IMR-90 (cell line): ENCODE measurements around the gene ADM2. TPM values are rescaled to one million over a fixed set of nuclear protein-coding genes. Genes with fewer than 3 reads are reported as not detected.

Source experiments
- ATAC-seq: fragments of 200-7000 bp; cut with Tn5 transposase; 2 replicates; pipeline ENCODE4 v1.9.1; 2020; ENCODE audit warnings: low read depth, mild to moderate bottlenecking, moderate library complexity
- BruUV-seq: library from RNA; stranded (reverse); fragments of 400-500 nt; replicated peaks from 2 replicates; lab custom pipeline; 2021; lab: Mats Ljungman, UMichigan
- CTCF ChIA-PET: fragments of 300-600 bp; formaldehyde crosslinking; extraction: SDS; loops from one replicate; lab custom pipeline; 2021; ENCODE audit warnings: antibody characterized with exemption; lab: Yijun Ruan, JAX
- POLR2A ChIA-PET: fragments of 300-600 bp; sonication (Branson Sonifier 250); formaldehyde crosslinking; loops from one replicate; lab custom pipeline; 2022; ENCODE audit warnings: antibody characterized with exemption; ENCODE audit not compliant: unreplicated experiment; lab: Charles Lee
- DNase-seq: peaks from one replicate; pipeline ENCODE4 v3.0.0; 2013
- H2AFZ ChIP-seq: replicated peaks from 2 replicates; pipeline ENCODE3; 2013; ENCODE audit warnings: low read length, mild to moderate bottlenecking; ENCODE audit not compliant: poor library complexity
- H2AK5ac ChIP-seq: 2 replicates; pipeline ENCODE4 v1.6.1; 2013; ENCODE audit warnings: low read depth, low read length, inconsistent platforms
- H2AK9ac ChIP-seq: replicated peaks from 2 replicates; pipeline ENCODE3; 2013; ENCODE audit warnings: mild to moderate bottlenecking, low read depth, low read length, moderate library complexity; ENCODE audit not compliant: poor library complexity
- H2BK120ac ChIP-seq: 2 replicates; pipeline ENCODE4 v1.6.1; 2013; ENCODE audit warnings: low read depth, low read length, inconsistent platforms
- H2BK15ac ChIP-seq: 3 replicates; pipeline ENCODE4 v1.6.1; 2013; ENCODE audit warnings: low read depth, low read length, inconsistent platforms
- H2BK20ac ChIP-seq: 2 replicates; pipeline ENCODE4 v1.6.1; 2013; ENCODE audit warnings: low read depth, mild to moderate bottlenecking, inconsistent platforms, low read length, moderate library complexity
- H2BK5ac ChIP-seq: 2 replicates; pipeline ENCODE4 v1.6.1; 2013; ENCODE audit warnings: mild to moderate bottlenecking, low read depth, low read length, inconsistent platforms; ENCODE audit not compliant: poor library complexity, severe bottlenecking
- H3K14ac ChIP-seq: replicated peaks from 2 replicates; pipeline ENCODE4 v1.6.1; 2013; ENCODE audit warnings: low read depth, low read length, inconsistent platforms
- H3K18ac ChIP-seq: 2 replicates; pipeline ENCODE4 v1.6.1; 2013; ENCODE audit warnings: low read depth, low read length, control low read depth
- H3K23ac ChIP-seq: 2 replicates; pipeline ENCODE4 v1.6.1; 2013; ENCODE audit warnings: low read depth, low read length, inconsistent platforms
- H3K27ac ChIP-seq: 2 replicates; pipeline ENCODE4 v1.5.1; 2013; ENCODE audit warnings: mild to moderate bottlenecking, control low read depth, low read length; ENCODE audit not compliant: insufficient read depth
- H3K27me3 ChIP-seq: 2 replicates; pipeline ENCODE4 v1.6.1; 2013; ENCODE audit warnings: low read length; ENCODE audit not compliant: control insufficient read depth, insufficient read depth
- H3K36me3 ChIP-seq: 2 replicates; pipeline ENCODE4 v1.6.1; 2013; ENCODE audit warnings: low read length, mixed read lengths; ENCODE audit not compliant: control insufficient read depth, insufficient read depth
- H3K4ac ChIP-seq: 2 replicates; pipeline ENCODE4 v1.6.1; 2013; ENCODE audit warnings: low read depth, low read length, inconsistent platforms
- H3K4me1 ChIP-seq: 2 replicates; pipeline ENCODE4 v1.6.1; 2013; ENCODE audit warnings: low read length, mixed read lengths; ENCODE audit not compliant: control insufficient read depth, insufficient read depth
- H3K4me2 ChIP-seq: 2 replicates; pipeline ENCODE4 v1.6.1; 2013; ENCODE audit warnings: low read depth, mild to moderate bottlenecking, control low read depth, low read length, moderate library complexity
- H3K4me3 ChIP-seq: 2 replicates; pipeline ENCODE4 v1.5.1; 2013; ENCODE audit warnings: low read depth, mild to moderate bottlenecking, control low read depth, low read length, moderate library complexity; ENCODE audit not compliant: insufficient read depth
- H3K56ac ChIP-seq: 2 replicates; pipeline ENCODE4 v1.6.1; 2013; ENCODE audit warnings: low read length, inconsistent platforms; ENCODE audit not compliant: insufficient read depth; ENCODE audit errors: extremely low read depth
- H3K79me1 ChIP-seq, 2 experiments: 2 replicates each; pipeline ENCODE4 v1.6.1; 2013; ENCODE audit warnings: low read length in 2 of 2, inconsistent platforms in 1 of 2, low read depth in 1 of 2
- H3K9ac ChIP-seq: 2 replicates; pipeline ENCODE4 v1.6.1; 2013; ENCODE audit warnings: low read depth, low read length, control low read depth
- H3K9me1 ChIP-seq: 2 replicates; pipeline ENCODE4 v1.6.1; 2013; ENCODE audit warnings: low read length, inconsistent platforms; ENCODE audit not compliant: insufficient read depth
- H3K9me3 ChIP-seq: 2 replicates; pipeline ENCODE4 v1.6.1; 2013; ENCODE audit warnings: low read length; ENCODE audit not compliant: control insufficient read depth, insufficient read depth
- H4K20me1 ChIP-seq: 2 replicates; pipeline ENCODE4 v1.6.1; 2013; ENCODE audit warnings: low read length, inconsistent platforms; ENCODE audit not compliant: insufficient read depth
- H4K5ac ChIP-seq: 2 replicates; pipeline ENCODE4 v1.6.1; 2013; ENCODE audit warnings: mild to moderate bottlenecking, low read depth, low read length, control low read depth
- H4K8ac ChIP-seq, 2 experiments: 2 replicates each; pipeline ENCODE4 v1.6.1; 2013; ENCODE audit warnings: low read depth in 2 of 2, low read length in 2 of 2, control low read depth in 1 of 2, inconsistent platforms in 1 of 2
- H4K91ac ChIP-seq: 2 replicates; pipeline ENCODE4 v1.6.1; 2013; ENCODE audit warnings: low read depth, low read length, inconsistent platforms; ENCODE audit not compliant: insufficient read depth
- BHLHE40 ChIP-seq: fragments of 150-350 bp; IDR thresholded peaks from 2 replicates; pipeline ENCODE4 v1.6.1; 2016; ENCODE audit warnings: mild to moderate bottlenecking, low read depth, low read length
- CEBPB ChIP-seq: IDR thresholded peaks from 2 replicates; pipeline ENCODE4 v1.6.1; 2012; ENCODE audit warnings: low read depth, low read length, improper control_type of control experiment
- CHD1 ChIP-seq: IDR thresholded peaks from 2 replicates; pipeline ENCODE4 v1.6.1; 2012; ENCODE audit warnings: low read depth, low read length, improper control_type of control experiment
- CTCF ChIP-seq: conservative IDR thresholded peaks from 2 replicates; pipeline ENCODE4 v1.5.1; 2012; ENCODE audit warnings: mild to moderate bottlenecking, low read depth, low read length, improper control_type of control experiment
- ELK1 ChIP-seq: fragments of 150-350 bp; IDR thresholded peaks from 2 replicates; pipeline ENCODE4 v1.6.1; 2016; ENCODE audit warnings: low read depth, mild to moderate bottlenecking, low read length, moderate library complexity, borderline replicate concordance
- FOS ChIP-seq: fragments of 150-350 bp; IDR thresholded peaks from 2 replicates; pipeline ENCODE4 v1.6.1; 2016; ENCODE audit warnings: low read depth, low read length
- MAFK ChIP-seq: IDR thresholded peaks from 2 replicates; pipeline ENCODE4 v1.6.1; 2012; ENCODE audit warnings: low read depth, low read length, improper control_type of control experiment
- MAZ ChIP-seq: IDR thresholded peaks from 2 replicates; pipeline ENCODE4 v1.6.1; 2012; ENCODE audit warnings: low read depth, mild to moderate bottlenecking, low read length, improper control_type of control experiment, moderate library complexity, borderline replicate concordance
- MXI1 ChIP-seq: IDR thresholded peaks from 2 replicates; pipeline ENCODE4 v1.6.1; 2012; ENCODE audit warnings: low read depth, mild to moderate bottlenecking, low read length, moderate library complexity, borderline replicate concordance
- NFE2L2 ChIP-seq: fragments of 150-350 bp; IDR thresholded peaks from 2 replicates; pipeline ENCODE4 v1.6.1; 2016; ENCODE audit warnings: low read depth, mild to moderate bottlenecking, low read length
- POLR2A ChIP-seq: IDR thresholded peaks from 2 replicates; pipeline ENCODE4 v1.6.1; 2012; ENCODE audit warnings: mild to moderate bottlenecking, low read depth, low read length
- RAD21 ChIP-seq: IDR thresholded peaks from 2 replicates; pipeline ENCODE4 v1.6.1; 2012; ENCODE audit warnings: low read length, improper control_type of control experiment
- RCOR1 ChIP-seq: IDR thresholded peaks from 2 replicates; pipeline ENCODE4 v1.6.1; 2012; ENCODE audit warnings: mild to moderate bottlenecking, low read length, improper control_type of control experiment; ENCODE audit not compliant: insufficient replicate concordance
- SMC3 ChIP-seq: fragments of 150-350 bp; IDR thresholded peaks from 2 replicates; pipeline ENCODE4 v1.6.1; 2016; ENCODE audit warnings: low read depth, mild to moderate bottlenecking, antibody characterized with exemption, low read length, moderate library complexity
- USF2 ChIP-seq: fragments of 150-350 bp; IDR thresholded peaks from 2 replicates; pipeline ENCODE4 v1.6.1; 2017; ENCODE audit warnings: mild to moderate bottlenecking, antibody characterized with exemption, low read length, low read depth
- WGBS, 2 experiments: methylation state at CpG; one replicate each; pipeline versions ENCODE4 v1.1.5 to v1.1.7; 2013; ENCODE audit warnings: missing lambda C conversion rate in 2 of 2; ENCODE audit not compliant: insufficient read length in 1 of 2; ENCODE audit errors: extremely low coverage in 2 of 2; 5-methylcytosine and 5-hydroxymethylcytosine counted together
- dilution Hi-C: fragments of 300-500 bp; cut with HindIII; formaldehyde crosslinking; loops from one replicate; pipeline ENCODE4 v1.14.3; 2018; ENCODE audit warnings: low sequenced_read_pairs; ENCODE audit not compliant: unreplicated experiment
- in situ Hi-C: fragments of 300-500 bp; cut with MboI; formaldehyde crosslinking; loops from 3 replicates; pipeline ENCODE4 v1.14.3; 2019; ENCODE audit warnings: low sequenced_read_pairs, inconsistent platforms, mixed read lengths
- intact Hi-C: fragments of 100-400 bp; cut with micrococcal nuclease; formaldehyde crosslinking; loops from 2 replicates; pipeline ENCODE4 v1.10.0; 2022
- polyA plus RNA-seq, 3 experiments: library from polyadenylated mRNA; depleted of rRNA; stranded (reverse); fragments of >200 nt; gene quantifications; 2 replicates each; pipeline ENCODE4 v1.2.3, GENCODE V29; 2012; ENCODE audit warnings: low replicate concordance in 1 of 3
- total RNA-seq: library from RNA; depleted of rRNA; stranded (reverse); fragments of >200 nt; gene quantifications from 2 replicates; pipeline ENCODE4 v1.2.3, GENCODE V29; 2012

Gene ADM2
- total and polyA plus RNA-seq, 2 of the 4 experiments (the other 2 are of a cell fraction), result 0.18 to 2.3 TPM

- Histone ChIP-seq H2AK5ac (no peak overlapping the region), H3K4ac (no peak overlapping the region), H3K4me3 (no peak overlapping the region), H2BK5ac (no peak overlapping the region), H3K36me3 (peaks cover 56% of the 10 kb centered on the region), H2BK15ac (no peak overlapping the region), H3K27ac (no peak overlapping the region), H4K91ac (no peak overlapping the region), H3K9me3 (no peaks in the 10 kb centered on the region), H3K9ac (no peak overlapping the region), H3K79me1 (peaks cover 0 to 16% of the 10 kb centered on the region in 2 experiments; a peak in 1 of 4 replicates), H2AK9ac (no peak overlapping the region), H2BK120ac (no peak overlapping the region), H3K14ac (no peak overlapping the region), H2AFZ (no peak overlapping the region), H2BK20ac (no peak overlapping the region), H3K4me1 (no peaks in the 10 kb centered on the region), H4K5ac (no peak overlapping the region), H4K20me1 (peaks cover 28% of the 10 kb centered on the region), H3K4me2 (no peak overlapping the region), H3K23ac (no peak overlapping the region), H3K27me3 (no peaks in the 10 kb centered on the region), H4K8ac (no peak overlapping the region), H3K9me1 (no peaks in the 10 kb centered on the region), H3K18ac (no peak overlapping the region), H3K56ac (no peak overlapping the region)
- no TSS peak for BruUV-seq
- in situ Hi-C loops, result no loop called here
- ATAC-seq, result no peak
- intact Hi-C loops, result no loop called here
- dilution Hi-C loops, result no loop called here
- CTCF ChIA-PET, result no interaction called here
- 91% methylated on average over 5 of the region's 17 CpGs; no CpG with 5 or more reads in 1 of the 2 experiments for WGBS, 2 experiments
- POLR2A ChIA-PET, result no interaction called here
- DNase-seq, result no peak
- TF ChIP-seq CTCF, result no peak
- TF ChIP-seq MAZ, result no peak
- no peak for TF ChIP-seq NFE2L2
- no peak for TF ChIP-seq RCOR1
- no peak for TF ChIP-seq RAD21
- TF ChIP-seq USF2, result no peak
- TF ChIP-seq FOS, result no peak
- no peak for TF ChIP-seq MXI1
- no peak for TF ChIP-seq CHD1
- TF ChIP-seq BHLHE40, result no peak
- TF ChIP-seq SMC3, result no peak
- no peak for TF ChIP-seq MAFK
- TF ChIP-seq POLR2A, result no peak
- no peak for TF ChIP-seq CEBPB
- no peak for TF ChIP-seq ELK1
These were observed 35.2 kb upstream of the ADM2 start for GRCh38 chr22:50445880-50446707.
